Germinal center (tissue), 1 donor: ENCODE results near the gene SLC39A11.

Experiments used
- DNase-seq: peaks from one replicate; pipeline ENCODE4 v3.0.0; 2012; ENCODE audit warnings: mixed read lengths, low spot score

SLC39A11 gene

DNA sequence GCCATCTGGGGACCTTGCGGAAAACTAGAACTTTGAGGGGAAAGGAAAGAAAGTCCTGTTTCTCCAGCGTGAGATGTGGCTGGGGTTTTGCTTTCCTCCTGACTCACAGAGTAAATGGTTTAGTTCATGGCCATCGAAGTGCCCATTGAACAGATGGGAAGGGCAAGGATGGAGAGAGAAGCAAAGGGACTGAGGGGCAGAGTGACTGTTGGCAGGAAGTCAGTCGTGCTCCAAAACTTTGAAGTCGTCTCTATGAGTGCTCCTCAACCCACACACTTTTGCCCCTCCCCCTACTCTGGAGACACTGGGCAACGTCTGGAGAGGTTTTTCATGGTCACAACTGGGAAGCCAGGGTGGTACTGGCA is 476.9 kb downstream of the SLC39A11 start:
- DNase-seq = no peak

DNA sequence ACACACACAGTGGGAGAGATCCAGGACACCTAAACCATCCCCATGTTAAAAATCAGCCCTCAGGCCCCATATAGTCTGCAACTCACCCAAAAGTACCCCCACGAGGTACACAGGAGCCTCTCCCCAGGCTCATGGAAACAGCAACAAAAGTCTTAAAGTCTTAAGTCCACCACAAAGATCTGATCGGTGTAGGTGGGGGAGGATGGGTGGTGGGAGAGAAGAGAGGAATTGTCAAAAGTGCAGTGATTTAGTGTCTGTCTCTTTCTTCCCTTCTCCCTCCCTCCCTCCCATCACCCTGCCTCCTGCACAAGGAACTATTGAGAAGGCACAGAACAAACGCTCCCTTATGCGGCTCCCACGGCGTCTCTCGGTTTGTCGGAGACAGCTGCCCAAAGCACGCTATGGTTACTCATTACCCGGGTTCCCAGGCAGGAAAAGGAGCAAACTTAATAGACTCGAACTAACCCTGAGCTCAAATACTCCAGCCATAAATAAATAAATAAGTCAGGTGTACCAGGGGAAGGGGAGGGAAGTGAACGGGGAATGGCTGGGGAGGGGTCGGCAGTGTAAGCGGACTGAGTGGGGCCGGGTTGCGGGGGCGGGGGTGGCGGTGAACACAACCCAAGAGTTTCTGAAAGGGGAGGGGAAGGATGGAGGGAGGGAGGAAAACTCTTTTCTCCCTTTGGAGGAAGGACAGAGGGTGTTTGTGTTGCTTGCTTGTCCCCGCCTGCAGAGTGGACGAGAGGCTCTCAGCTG is 477.4 kb downstream of the SLC39A11 start:
- DNase-seq = no peak

DNA sequence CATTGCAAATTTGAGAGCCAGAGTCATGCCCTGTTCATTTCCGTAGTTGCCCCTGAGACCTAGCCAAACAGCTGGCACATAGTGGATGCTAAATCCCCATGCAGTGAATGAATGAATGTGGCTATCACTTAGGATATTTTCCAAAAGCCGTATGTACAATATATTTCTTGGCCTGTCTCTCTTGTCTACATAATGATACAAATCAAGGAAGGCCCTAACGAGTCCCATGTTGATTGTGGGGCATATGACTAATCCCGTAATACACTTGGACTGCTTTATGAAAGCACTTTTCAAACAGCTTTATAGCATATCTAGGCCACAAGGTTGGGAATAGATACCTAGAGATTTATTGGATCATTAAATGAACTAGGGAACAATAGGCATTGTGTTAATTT is 478.0 kb downstream of the SLC39A11 start:
- DNase-seq = no peak

DNA sequence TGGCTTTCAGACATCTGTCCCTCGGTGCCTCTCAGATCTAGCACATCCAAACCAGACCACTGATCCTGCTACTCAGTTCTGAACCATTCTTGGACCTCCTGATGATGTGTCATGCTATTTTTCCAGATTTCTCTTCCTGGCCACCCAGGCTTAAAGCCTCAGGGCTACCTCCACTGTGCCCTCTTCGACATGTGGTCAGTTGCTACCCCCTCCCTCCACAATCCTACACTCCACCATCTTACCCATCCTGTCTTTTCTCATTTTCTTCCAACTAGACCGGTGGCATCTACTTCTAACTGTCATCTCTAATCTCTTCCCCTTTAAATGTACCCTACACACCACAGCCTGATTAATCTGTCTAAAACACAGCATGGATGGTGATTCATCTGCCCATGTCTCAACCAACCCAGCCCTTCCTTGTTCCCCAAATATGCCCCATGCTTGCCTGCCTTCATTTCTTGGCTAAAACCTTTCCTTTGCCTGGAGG is 478.6 kb downstream of the SLC39A11 start:
- no peak for DNase-seq

DNA sequence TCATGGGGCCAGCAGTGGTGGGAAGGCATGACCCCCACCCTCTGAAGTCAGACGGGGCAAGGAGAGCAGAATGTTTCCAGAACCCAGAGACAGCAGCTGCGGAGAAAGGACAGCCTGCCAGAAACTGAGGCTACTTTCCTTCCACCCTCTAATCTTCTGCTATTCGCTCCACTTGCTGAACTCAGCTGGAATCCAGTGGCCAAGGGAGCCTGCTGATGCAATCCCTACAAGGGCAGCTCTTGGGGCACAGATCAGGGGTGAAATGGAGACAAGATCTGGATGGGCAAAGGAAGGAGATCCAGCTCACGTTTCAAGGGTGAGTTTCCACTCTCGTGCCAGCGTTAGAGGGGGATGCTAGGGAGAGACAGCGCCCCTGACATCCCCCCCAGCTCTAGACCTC is 479.1 kb downstream of the SLC39A11 start:
- no peak for DNase-seq

DNA sequence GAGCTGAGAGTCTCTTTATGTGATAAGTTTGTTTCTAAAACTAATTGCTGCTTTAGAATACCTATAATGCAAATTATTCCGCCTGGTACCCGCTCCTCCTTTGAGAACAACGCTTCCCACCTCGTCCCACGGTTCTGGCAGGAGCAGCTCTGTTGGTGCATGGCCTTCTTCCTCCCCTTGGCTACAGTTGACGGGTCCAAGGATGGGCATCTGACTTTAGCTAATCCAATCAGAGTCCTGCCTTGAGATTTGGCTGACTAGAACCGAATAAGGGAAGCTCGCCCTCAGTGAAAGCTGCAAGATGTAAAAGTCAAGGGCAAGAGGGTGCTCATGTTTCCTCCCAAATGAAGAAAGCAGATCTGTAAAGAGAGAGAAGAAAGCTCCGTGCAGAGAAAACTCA is 481.3 kb downstream of the SLC39A11 start:
- no peak for DNase-seq

DNA sequence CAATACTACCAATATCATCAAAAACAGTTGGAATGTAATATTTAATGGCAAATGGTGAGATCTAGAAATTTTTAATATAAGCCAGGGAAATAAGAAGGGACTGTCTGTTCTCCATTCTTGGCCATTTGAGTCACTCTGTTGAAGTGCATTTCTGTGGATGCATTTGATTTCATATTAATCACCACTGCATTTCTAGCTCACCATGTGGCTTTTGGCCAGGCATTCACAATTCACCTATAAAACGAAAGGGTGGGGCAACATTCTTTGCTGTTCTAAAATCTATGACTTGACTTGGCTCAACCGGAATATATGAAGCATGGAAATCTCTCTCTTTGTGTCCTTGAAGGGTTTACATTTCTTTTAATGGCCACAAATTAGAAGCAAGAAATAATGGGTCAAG is 483.0 kb downstream of the SLC39A11 start:
- DNase-seq = no peak

DNA sequence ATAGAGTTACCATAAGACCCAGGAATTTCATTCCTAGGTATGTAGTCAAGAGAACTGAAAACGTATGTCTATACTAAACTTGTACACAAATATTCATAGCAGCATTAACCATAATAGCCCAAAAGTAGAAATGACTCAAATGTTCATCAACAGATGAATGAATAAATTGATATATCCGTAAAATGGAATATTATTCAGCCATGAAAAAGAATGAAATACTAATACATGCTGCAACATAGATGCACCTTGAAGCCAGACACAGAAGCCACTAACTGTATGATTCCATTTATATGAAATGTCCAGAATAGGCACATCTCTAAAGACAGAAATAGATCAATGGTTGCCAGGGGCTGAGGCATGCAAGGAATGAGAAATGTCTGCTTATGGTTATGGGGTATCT is 484.1 kb downstream of the SLC39A11 start:
- no peak for DNase-seq

DNA sequence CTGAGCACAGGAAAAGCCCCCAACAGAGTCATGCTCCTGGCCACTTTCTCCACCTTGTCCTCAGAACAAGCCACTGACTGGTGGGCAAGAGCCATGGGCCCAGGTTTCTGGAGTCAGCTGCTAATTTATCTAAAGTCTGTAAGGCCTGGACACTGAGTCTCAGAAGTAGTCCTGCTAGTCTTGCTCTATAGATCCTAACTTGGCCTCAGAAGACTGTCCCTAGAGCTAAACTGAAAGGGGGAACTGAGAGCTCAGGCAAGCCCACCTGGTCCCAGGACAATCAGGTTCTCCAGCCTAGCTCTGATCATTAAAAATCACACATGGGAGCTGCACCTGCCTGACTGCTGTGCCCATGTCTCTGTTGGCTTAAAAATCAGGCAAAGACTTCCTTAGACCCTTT is 485.8 kb downstream of the SLC39A11 start:
- DNase-seq = no peak

DNA sequence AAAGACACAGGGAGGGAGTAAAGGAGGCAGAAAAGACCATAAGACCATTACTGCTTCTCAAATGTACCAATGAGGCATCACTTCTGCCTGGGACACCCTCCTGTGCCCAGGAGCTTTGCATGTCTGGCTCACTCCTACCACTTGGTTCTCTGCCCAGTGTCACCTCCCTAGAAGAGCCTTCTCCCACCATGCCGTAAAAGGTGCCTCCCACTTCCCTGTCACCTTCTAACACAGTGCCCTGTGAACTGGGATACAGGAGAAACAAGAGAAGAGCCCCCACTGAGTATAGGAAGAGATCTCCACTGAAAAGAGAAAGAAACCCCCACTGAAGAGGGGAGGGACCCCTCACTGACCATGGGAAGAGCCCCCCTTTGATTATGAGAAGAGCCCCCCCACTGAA is 486.9 kb downstream of the SLC39A11 start:
- no peak for DNase-seq

DNA sequence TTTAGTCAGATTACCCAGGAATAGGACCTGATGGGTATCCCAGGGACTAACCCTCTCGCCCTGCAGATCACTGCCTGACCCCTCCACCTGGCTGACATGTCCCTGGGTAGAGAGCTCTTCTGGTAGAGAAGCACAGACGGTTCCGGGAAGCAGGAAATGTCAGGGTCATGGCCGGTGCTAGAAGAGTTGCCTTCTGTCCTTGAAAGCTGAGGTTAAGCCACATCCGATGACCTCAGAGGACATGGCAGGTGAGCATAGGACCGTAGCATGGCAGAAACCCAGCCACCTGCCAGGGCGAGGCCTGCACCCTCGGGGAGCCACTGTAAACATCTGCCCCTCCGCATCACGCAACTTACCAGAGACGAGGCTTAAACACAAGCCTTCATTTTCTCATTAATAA is 488.0 kb downstream of the SLC39A11 start:
- DNase-seq = no peak

DNA sequence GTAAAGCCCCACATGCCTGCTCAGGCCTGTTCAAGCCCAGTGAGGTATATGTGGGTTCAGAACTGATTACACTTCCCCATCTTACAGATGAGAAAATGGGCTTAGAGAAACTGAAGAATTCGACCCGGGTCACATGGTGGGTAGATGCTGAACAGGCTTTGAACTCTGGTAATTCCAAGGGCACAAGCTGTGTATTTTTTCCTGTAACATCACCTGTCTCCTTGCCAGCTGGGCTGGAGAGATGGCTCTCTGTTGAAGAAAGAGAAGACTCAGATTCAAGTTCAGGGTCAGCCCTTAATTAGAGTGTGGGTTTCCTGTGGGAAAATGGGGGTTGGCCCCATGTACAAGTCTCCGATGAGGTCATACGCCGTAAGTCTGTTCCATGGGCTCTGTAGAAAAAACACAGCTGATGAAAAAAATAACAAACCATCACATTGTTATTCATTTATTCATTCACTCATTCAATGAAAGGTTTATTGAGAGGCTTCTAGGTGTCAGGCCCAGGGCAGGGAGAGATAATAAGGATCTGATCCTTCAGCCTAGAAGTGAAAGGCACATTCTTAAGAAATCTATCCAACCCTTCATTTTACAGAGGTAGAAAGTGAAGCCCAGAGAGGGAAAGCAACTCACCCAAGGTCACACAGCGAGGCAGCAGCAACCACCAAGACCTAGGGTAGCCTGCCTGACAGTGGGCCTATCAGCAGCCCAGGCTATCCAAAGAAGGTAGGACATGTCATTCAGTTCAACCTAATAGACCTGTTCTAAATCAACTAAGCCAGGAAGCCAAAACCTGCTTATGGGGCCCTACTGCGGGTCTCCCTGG is 488.9 kb downstream of the SLC39A11 start:
- DNase-seq = no peak

DNA sequence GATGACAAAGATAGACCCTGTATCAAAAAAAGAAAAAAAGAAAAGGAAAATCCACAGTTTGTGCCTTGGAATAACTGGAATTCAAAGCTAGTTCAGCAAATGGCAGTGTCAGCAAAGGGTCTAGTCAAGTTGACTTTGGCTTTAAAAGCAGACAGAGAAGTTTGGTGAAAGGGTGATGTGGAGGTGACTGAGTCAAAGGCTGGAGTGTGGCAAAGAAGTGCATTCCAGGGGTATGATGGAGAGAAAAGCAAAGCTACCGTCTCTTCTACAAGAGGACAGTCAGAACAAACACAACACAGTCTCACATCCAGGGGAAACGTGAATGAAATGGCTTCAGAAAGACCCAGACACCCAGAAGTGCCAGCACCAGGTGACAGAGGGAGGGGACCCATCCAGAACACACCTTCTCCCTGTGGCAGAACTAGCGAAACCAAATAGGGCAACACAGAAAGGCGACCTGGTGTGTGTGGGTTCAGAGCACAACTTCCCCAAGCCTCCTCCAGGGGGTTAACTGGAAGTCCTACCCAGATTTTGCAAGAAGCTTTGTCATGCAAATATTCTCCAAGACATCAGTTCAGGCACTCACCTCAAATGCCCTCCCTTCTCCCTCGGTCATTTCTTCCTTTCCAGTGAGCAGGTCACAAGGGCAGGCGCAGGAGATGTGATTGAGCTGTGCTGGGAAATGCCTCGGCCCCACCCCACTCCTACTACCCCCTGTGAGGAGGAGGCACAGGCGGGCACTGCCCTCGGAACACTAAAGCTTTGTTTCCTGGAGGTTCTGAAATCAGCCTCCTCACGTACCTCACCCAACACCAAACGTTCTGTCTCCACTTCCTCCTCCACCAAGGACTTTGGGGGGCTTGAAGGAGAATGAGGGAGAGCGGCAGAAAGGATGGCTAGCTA is 489.7 kb downstream of the SLC39A11 start:
- DNase-seq = no peak

DNA sequence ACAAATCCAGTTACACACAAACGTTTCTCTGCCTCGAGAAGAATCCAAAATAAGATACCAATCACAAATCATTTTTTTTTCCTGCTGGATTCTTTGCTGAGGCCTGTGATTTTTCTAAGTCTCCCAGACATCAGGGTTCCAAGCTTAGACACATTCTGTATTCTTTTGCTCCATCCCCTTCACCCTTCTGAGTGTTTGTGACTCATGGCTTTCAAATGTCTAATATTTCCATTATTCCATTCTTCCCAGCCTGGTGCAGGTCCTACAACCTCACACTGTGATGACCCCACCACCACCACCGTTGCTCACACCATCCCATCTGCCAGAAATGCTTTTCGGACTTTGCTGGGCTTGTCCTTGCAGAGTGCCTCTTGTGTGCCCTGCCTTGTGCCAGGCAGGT is 491.6 kb downstream of the SLC39A11 start:
- DNase-seq = no peak

DNA sequence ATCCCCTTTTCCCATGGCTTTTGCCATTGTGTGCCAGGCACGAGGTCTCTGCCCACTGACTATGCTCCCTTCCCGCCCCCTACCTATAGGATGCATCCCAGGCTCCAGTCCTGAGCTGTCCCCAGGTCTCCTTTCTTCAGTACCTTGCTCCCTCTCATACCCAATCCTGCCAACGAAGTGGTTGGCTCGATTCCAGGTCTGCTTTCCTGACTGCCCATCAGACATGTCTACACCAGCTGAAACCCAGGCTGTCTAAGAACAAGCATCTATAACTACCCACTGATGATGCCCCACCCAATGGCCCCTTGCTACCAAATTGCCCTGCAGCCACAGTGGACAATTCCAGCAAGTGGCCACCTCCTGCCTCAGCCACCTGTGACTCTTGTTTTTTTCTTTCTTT is 492.6 kb downstream of the SLC39A11 start:
- no peak for DNase-seq

DNA sequence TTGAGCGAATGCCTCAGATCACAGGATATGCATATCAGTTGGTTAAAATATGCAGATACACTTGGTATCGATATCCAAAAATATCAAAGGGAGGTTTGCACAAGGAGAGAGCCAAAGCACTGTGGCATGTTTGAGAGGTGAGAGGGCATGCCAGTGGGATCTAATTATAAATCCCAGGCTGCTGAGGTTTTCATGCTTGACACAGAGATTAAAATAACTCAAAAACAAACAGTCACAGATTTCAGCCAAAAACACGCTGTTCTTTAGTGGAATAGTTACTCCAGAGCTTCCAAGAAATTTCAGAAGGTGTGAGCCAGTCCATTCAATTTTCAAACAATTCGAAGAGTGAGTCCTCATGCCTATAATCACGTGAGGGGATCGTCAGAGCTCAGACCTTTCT is 493.8 kb downstream of the SLC39A11 start:
- DNase-seq = no peak

DNA sequence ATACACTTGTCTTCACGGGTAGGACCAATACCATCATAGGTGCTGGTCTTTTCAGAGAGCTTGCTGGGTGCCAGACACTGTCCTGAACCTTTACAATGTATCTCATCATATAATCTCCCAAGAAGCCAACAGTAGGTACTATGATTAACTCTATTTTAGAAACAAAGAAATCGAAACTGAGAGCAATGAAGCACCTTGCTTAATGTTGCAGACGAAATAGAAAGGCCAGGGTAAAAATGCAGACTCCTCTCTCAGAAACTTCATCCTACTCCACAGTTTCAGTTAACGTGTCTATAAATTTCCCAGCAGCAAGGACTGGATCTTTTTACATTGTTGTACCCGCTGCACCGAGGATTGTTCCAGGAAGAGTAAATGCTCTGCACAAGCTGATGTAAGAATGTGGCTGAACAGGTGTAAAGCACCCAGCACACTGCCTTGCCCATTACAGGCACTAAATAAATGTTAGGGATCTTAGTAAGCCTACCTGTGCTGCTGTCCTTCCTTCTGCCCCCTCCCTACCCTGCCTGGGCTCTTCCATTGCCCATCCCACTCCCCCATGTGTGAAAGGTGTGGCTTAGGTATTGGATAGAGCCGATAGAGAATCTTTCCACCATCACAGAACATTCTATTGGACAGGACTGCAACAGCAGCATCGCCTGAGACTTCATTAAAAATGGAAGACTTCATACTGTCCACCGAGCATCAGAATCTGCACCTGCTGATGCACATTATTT is 495.0 kb downstream of the SLC39A11 start:
- no peak for DNase-seq
